Measurements from ENCODE around the gene FAXDC2. TPM values are rescaled to one million over a fixed set of nuclear protein-coding genes. Genes with fewer than 3 reads are reported as not detected.

The FAXDC2 gene
- polyA plus RNA-seq, 4 donors, result 10.8 to 30.9 (median 15.1) TPM

GRCh38 chr5:154866841-154867240, 16.4 kb upstream of the FAXDC2 start:
- 69 to 79% (median 74%) methylated on average over 2 of the region's 2 CpGs for WGBS, 3 donors
- Histone ChIP-seq H3K36me3 (ENCODE audit: control insufficient read depth in 3 of 3, insufficient read depth in 2 of 3, low read depth in 1 of 3, low read length in 3 of 3) (peaks cover 3 to 35% (median 15%) of the 10 kb centered on the region in 3 donors), H3K4me1 (ENCODE audit: control insufficient read depth in 3 of 3, insufficient read depth in 2 of 3, low read depth in 1 of 3, low read length in 2 of 3) (peaks cover 0 to 6% (median 0%) of the 10 kb centered on the region in 3 donors), H3K9me3 (ENCODE audit: control insufficient read depth in 2 of 2, insufficient read depth in 1 of 2, low read depth in 1 of 2, low read length in 1 of 2) (no peaks in the 10 kb centered on the region), H3K4me3 (ENCODE audit: low read depth in 1 of 3, low read length in 3 of 3) (no peak overlapping the region), H3K27ac (ENCODE audit: low read depth in 1 of 3, low read length in 2 of 3) (no peak overlapping the region), H3K27me3 (ENCODE audit: control insufficient read depth in 3 of 3, insufficient read depth in 3 of 3, low read length in 3 of 3) (no peaks in the 10 kb centered on the region)
- FAIRE-seq, result no peak
- no peak for DNase-seq

GRCh38 chr5:154865466-154866184, 15.2 kb upstream of the FAXDC2 start:
- peaks cover 2 to 33% (median 12%) of the 10 kb centered on the region in 3 donors for H3K36me3 ChIP-seq (ENCODE audit: control insufficient read depth in 3 of 3, insufficient read depth in 2 of 3, low read depth in 1 of 3, low read length in 3 of 3)
- no peak overlapping the region for H3K4me3 ChIP-seq (ENCODE audit: low read depth in 1 of 3, low read length in 3 of 3)
- H3K4me1 ChIP-seq (ENCODE audit: control insufficient read depth in 3 of 3, insufficient read depth in 2 of 3, low read depth in 1 of 3, low read length in 2 of 3), result peaks cover 0 to 6% (median 0%) of the 10 kb centered on the region in 3 donors
- H3K27me3 ChIP-seq (ENCODE audit: control insufficient read depth in 3 of 3, insufficient read depth in 3 of 3, low read length in 3 of 3), result no peaks in the 10 kb centered on the region
- no peak for DNase-seq
- WGBS, 3 donors, result 56 to 61% (median 56%) methylated on average over 5 of the region's 5 CpGs
- no peak overlapping the region for H3K27ac ChIP-seq (ENCODE audit: low read depth in 1 of 3, low read length in 2 of 3)
- FAIRE-seq, result no peak
- no peaks in the 10 kb centered on the region for H3K9me3 ChIP-seq (ENCODE audit: control insufficient read depth in 2 of 2, insufficient read depth in 1 of 2, low read depth in 1 of 2, low read length in 1 of 2)

GRCh38 chr5:154863291-154864080, 13.1 kb upstream of the FAXDC2 start:
- FAIRE-seq (no peak), DNase-seq (no peak)
- 88 to 93% (median 93%) methylated on average over 7 of the region's 7 CpGs for WGBS, 3 donors
- Histone ChIP-seq H3K27me3 (ENCODE audit: control insufficient read depth in 3 of 3, insufficient read depth in 3 of 3, low read length in 3 of 3) (no peaks in the 10 kb centered on the region), H3K36me3 (ENCODE audit: control insufficient read depth in 3 of 3, insufficient read depth in 2 of 3, low read depth in 1 of 3, low read length in 3 of 3) (peaks cover 2 to 19% (median 10%) of the 10 kb centered on the region in 3 donors), H3K4me3 (ENCODE audit: low read depth in 1 of 3, low read length in 3 of 3) (no peak overlapping the region), H3K27ac (ENCODE audit: low read depth in 1 of 3, low read length in 2 of 3) (no peak overlapping the region), H3K4me1 (ENCODE audit: control insufficient read depth in 3 of 3, insufficient read depth in 2 of 3, low read depth in 1 of 3, low read length in 2 of 3) (peaks cover 3 to 10% (median 6%) of the 10 kb centered on the region in 3 donors), H3K9me3 (ENCODE audit: control insufficient read depth in 2 of 2, insufficient read depth in 1 of 2, low read depth in 1 of 2, low read length in 1 of 2) (no peaks in the 10 kb centered on the region)

GRCh38 chr5:154862766-154863165, 12.4 kb upstream of the FAXDC2 start:
- no peak overlapping the region for H3K4me3 ChIP-seq (ENCODE audit: low read depth in 1 of 3, low read length in 3 of 3)
- WGBS, 3 donors, result 77 to 81% (median 81%) methylated on average over 2 of the region's 2 CpGs

GRCh38 chr5:154861946-154862345, 11.5 kb upstream of the FAXDC2 start:
- Histone ChIP-seq H3K9me3 (ENCODE audit: control insufficient read depth in 2 of 2, insufficient read depth in 1 of 2, low read depth in 1 of 2, low read length in 1 of 2) (no peaks in the 10 kb centered on the region), H3K4me1 (ENCODE audit: control insufficient read depth in 3 of 3, insufficient read depth in 2 of 3, low read depth in 1 of 3, low read length in 2 of 3) (peaks cover 5 to 13% (median 6%) of the 10 kb centered on the region in 3 donors)

More at GRCh38 chr5:154862766-154863165, 12.4 kb upstream of the FAXDC2 start:
- no peak for DNase-seq
- Histone ChIP-seq H3K36me3 (ENCODE audit: control insufficient read depth in 3 of 3, insufficient read depth in 2 of 3, low read depth in 1 of 3, low read length in 3 of 3) (peaks cover 2 to 18% (median 10%) of the 10 kb centered on the region in 3 donors), H3K9me3 (ENCODE audit: control insufficient read depth in 2 of 2, insufficient read depth in 1 of 2, low read depth in 1 of 2, low read length in 1 of 2) (no peaks in the 10 kb centered on the region), H3K4me1 (ENCODE audit: control insufficient read depth in 3 of 3, insufficient read depth in 2 of 3, low read depth in 1 of 3, low read length in 2 of 3) (peaks cover 3 to 10% (median 6%) of the 10 kb centered on the region in 3 donors), H3K27me3 (ENCODE audit: control insufficient read depth in 3 of 3, insufficient read depth in 3 of 3, low read length in 3 of 3) (no peaks in the 10 kb centered on the region), H3K27ac (ENCODE audit: low read depth in 1 of 3, low read length in 2 of 3) (no peak overlapping the region)
- no peak for FAIRE-seq

GRCh38 chr5:154860765-154861164, 10.4 kb upstream of the FAXDC2 start:
- DNase-seq (no peak), FAIRE-seq (no peak)
- Histone ChIP-seq H3K27me3 (ENCODE audit: control insufficient read depth in 3 of 3, insufficient read depth in 3 of 3, low read length in 3 of 3) (no peaks in the 10 kb centered on the region), H3K4me3 (ENCODE audit: low read depth in 1 of 3, low read length in 3 of 3) (no peak overlapping the region), H3K36me3 (ENCODE audit: control insufficient read depth in 3 of 3, insufficient read depth in 2 of 3, low read depth in 1 of 3, low read length in 3 of 3) (peaks cover 2 to 11% (median 6%) of the 10 kb centered on the region in 3 donors), H3K27ac (ENCODE audit: low read depth in 1 of 3, low read length in 2 of 3) (peak overlapping the region in 1 of 3 donors; percentile 98), H3K9me3 (ENCODE audit: control insufficient read depth in 2 of 2, insufficient read depth in 1 of 2, low read depth in 1 of 2, low read length in 1 of 2) (no peaks in the 10 kb centered on the region), H3K4me1 (ENCODE audit: control insufficient read depth in 3 of 3, insufficient read depth in 2 of 3, low read depth in 1 of 3, low read length in 2 of 3) (peaks cover 6 to 16% (median 6%) of the 10 kb centered on the region in 3 donors)
- 28 to 40% (median 36%) methylated on average over 4 of the region's 4 CpGs for WGBS, 3 donors

More at GRCh38 chr5:154861946-154862345, 11.5 kb upstream of the FAXDC2 start:
- FAIRE-seq, result no peak
- Histone ChIP-seq H3K36me3 (ENCODE audit: control insufficient read depth in 3 of 3, insufficient read depth in 2 of 3, low read depth in 1 of 3, low read length in 3 of 3) (peaks cover 2 to 18% (median 10%) of the 10 kb centered on the region in 3 donors), H3K4me3 (ENCODE audit: low read depth in 1 of 3, low read length in 3 of 3) (no peak overlapping the region), H3K27ac (ENCODE audit: low read depth in 1 of 3, low read length in 2 of 3) (no peak overlapping the region), H3K27me3 (ENCODE audit: control insufficient read depth in 3 of 3, insufficient read depth in 3 of 3, low read length in 3 of 3) (no peaks in the 10 kb centered on the region)
- DNase-seq, result no peak
- WGBS, 3 donors, result 78 to 83% (median 79%) methylated on average over 8 of the region's 8 CpGs

- peak overlapping the region in 2 of 3 donors; percentile 98 for H3K27ac ChIP-seq (ENCODE audit: low read depth in 1 of 3, low read length in 2 of 3)
- peaks cover 1 to 11% (median 2%) of the 10 kb centered on the region in 3 donors for H3K36me3 ChIP-seq (ENCODE audit: control insufficient read depth in 3 of 3, insufficient read depth in 2 of 3, low read depth in 1 of 3, low read length in 3 of 3)
- DNase-seq (peak; percentile 21 to 34), FAIRE-seq (no peak)
- peak overlapping the region in 2 of 3 donors; percentile 90 to 91 for H3K4me3 ChIP-seq (ENCODE audit: low read depth in 1 of 3, low read length in 3 of 3)
- no peaks in the 10 kb centered on the region for H3K9me3 ChIP-seq (ENCODE audit: control insufficient read depth in 2 of 2, insufficient read depth in 1 of 2, low read depth in 1 of 2, low read length in 1 of 2)
- peaks cover 6 to 16% (median 6%) of the 10 kb centered on the region in 3 donors for H3K4me1 ChIP-seq (ENCODE audit: control insufficient read depth in 3 of 3, insufficient read depth in 2 of 3, low read depth in 1 of 3, low read length in 2 of 3)
- H3K27me3 ChIP-seq (ENCODE audit: control insufficient read depth in 3 of 3, insufficient read depth in 3 of 3, low read length in 3 of 3), result no peaks in the 10 kb centered on the region
- WGBS, 3 donors, result 29 to 30% (median 30%) methylated on average over 5 of the region's 5 CpGs
Measured at GRCh38 chr5:154860123-154860522, 9.7 kb upstream of the FAXDC2 start.
